GM19468 (cell line): ENCODE results near the gene RFT1.

Experiments
- ATAC-seq: cut with Tn5 transposase; IDR thresholded peaks from one replicate; pipeline ENCODE4 v1.9.1; 2021; ENCODE audit warnings: mild to moderate bottlenecking, moderate library complexity, moderate number of reproducible peaks; ENCODE audit not compliant: unreplicated experiment; ENCODE audit errors: extremely low read depth

The RFT1 gene

DNA sequence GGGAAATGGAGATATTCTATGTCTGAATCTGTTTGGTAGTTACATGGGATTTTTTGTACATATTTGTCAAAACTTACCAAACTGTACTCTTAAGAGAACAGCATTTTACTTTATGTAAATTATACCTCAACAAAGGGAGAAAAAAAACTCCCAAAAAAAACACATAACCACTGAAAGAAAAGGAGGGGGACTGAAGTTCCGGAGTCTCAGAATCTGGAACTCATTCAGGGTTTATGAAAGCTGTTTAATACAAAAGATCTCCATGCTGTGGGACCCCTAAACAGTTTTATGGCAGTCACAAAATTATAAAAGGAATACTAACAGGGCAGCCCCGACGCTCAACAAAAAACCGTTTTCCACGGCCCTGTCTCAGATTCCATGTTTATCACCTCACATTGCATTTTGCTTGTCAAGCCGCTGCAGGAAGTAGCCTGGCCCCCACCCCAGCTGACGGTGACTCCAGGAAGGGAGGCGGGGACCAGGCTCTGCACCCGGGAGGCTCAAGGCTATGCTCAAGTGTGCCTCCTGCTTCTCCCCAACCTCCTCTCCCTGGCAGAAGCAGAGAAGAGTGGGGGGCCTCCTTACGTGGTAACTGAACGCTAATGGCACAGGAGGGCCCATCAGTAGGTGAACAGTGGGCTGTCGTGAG is 29.3 kb downstream of the RFT1 start:
- no peak for ATAC-seq

DNA sequence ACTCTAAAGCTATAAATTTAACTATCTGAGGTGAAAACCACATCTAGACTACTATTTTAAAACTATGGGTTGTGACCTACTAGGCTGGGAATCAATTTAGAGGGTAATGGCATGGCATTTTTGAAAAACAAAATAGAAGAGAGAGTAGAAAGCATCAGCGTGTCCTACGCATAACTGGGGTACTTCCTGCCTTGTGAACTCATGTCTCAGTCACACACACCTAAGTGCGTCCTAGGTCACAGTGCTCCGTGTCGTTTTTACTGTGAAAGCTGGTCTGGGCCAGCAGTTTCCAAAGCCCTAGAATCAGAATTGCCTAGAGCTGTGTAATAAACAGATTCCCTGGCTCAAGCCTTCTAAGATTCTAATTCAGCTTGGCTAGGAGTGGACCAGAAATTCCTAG is 32.3 kb downstream of the RFT1 start:
- ATAC-seq = no peak

DNA sequence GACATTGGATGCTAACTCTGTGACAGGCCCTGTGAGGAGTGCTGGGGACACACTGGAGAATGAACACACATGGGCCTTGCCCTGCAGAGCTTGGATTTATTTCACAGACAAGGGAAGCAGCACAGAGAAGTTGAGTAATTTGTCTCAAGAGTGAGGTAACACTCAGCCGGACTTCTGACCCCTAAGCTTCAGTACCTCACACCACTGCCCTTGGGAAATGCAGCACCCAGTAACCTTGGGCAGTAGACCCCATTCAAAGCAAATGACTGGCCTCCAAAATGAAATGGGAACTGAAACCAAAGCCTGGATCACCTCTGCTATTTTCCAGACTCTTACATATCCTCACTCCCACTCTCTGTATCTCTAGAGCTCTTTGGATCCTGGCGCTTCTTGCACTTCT is 37.3 kb downstream of the RFT1 start:
- ATAC-seq = no peak

GRCh38 chr3:53092216-53092615 is 38.0 kb downstream of the RFT1 start:
- no peak for ATAC-seq

DNA sequence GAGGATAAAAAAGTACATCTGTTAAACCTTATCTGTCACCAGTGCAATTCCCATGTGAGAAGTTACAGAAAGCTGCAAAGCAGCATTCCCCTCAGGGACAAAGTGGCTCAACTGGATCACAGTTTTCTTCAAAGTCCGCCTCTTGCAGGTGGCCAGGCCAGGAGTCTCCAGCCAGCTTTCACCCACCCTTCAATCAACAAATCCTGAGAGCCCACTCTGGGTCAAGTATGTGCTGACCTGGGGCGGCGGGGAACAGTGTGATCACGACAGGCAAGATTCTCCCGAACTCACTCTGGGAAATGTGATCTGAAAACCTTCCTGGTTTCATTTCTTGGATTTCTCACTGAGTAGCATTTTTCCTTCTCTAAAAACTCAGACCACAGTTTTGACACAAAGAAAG is 39.2 kb downstream of the RFT1 start:
- no peak for ATAC-seq

- no peak for ATAC-seq
Observed at GRCh38 chr3:53089511-53089910, 40.7 kb downstream of the RFT1 start.

- ATAC-seq = no peak
Observed at GRCh38 chr3:53085476-53085875, 44.8 kb downstream of the RFT1 start.

GRCh38 chr3:53084310-53085001 is 45.8 kb downstream of the RFT1 start:
- no peak for ATAC-seq

DNA sequence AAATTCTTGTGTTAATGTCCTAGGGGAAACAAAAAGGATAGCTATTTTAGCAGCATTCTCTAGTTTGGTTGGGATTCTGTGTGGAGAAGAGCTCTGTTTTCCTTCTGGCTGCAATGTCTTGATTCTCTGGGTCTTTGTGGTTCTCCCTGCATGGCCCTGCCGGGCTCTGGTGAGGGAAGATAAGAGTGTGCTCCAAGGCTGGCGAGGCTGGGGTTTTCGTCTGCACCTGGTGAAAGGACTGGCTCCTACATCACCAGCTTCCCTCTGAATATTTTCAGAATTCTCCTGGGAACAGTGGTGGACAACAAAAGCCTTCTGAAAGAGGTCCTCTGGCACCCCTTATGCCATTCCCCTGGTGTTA is 46.3 kb downstream of the RFT1 start:
- no peak for ATAC-seq

GRCh38 chr3:53083521-53083920 is 46.7 kb downstream of the RFT1 start:
- ATAC-seq = no peak

DNA sequence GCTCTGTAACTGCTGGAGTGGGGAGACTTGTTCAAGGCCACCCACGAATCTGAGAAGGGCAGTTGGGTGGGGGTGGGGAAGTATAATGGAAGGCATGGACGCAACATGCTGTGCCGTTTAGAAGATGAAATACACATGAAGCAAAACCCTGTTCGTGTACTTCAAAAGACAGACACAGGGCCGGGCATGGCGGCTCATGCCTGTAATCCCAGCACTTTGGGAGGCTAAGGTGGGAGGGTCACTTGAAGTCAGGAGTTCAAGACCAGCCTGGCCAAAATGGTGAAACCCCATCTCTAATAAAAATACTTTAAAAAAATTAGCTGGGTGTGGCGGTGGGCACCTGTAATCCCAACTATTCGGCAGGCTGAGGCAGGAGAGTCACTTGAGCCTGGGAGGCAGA is 47.5 kb downstream of the RFT1 start:
- no peak for ATAC-seq

- no peak for ATAC-seq
Observed at GRCh38 chr3:53081318-53081717, 48.9 kb downstream of the RFT1 start.

DNA sequence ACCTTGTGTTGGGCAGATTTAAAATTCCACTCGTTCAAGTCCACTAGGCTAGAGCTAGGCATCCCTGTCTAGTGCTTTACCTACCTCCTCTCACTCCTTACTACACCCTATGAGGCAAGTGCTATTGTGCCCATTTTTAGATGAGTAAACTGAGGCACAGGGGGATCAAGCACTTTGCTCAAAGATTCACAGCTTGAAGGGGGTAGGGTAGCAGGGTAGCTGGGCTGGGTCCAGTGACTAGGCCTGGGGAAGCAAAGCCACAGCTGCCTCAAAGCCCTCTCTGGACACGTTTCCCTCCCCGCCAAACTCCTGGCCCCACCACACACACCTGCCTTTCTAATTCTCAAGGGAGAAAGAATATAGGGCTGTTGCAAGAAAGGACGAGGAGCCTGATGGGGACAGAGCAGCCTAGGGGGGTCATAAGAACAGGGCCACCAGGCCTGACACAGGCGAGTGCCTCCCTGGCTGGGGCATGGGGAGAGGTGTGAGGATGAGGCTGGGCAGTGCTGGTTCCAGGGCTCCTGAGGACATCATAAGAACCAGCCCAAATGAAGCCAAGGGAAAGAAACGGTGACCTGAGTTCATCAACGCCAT is 49.5 kb downstream of the RFT1 start:
- no peak for ATAC-seq

DNA sequence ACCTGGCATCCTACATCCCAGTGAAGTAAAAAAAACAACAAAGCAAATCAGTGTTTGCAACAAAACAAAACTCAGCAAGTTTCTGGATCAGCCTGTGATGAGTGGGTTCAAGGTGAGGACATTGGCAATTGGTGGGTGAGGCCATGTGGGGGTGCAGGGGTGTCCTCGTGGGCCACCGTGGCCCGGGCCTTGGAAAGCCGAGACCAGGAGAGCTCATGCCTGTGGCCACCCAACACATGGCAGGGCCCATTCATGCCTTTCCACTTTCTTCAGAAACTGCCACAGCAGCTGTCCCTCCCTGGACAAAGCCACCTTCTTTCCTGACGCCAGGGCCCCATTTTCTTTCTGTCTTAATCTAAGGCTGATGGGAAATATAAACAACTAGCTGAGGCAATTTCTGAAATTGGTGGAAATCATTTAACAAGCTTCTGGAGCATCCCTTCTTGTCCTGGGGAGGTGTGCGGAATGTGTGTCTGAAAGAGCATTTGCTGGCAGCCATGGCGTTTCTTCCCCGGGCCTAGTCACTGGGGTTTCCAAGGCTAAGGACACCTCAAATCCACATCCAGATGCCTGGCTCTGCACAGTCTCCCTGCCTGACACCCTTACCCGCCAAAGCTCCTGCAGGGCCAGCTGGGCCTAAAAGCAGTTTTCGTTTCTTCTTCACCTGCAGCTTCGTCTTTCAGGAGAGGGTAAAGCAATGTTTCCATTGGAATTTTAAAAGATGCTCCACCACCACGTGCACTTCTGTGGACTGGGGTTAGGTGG is 50.3 kb downstream of the RFT1 start:
- ATAC-seq = no peak

- ATAC-seq = no peak
Observed at GRCh38 chr3:53079147-53079546, 51.1 kb downstream of the RFT1 start.

GRCh38 chr3:53078656-53079055 is 51.6 kb downstream of the RFT1 start:
- ATAC-seq = no peak

DNA sequence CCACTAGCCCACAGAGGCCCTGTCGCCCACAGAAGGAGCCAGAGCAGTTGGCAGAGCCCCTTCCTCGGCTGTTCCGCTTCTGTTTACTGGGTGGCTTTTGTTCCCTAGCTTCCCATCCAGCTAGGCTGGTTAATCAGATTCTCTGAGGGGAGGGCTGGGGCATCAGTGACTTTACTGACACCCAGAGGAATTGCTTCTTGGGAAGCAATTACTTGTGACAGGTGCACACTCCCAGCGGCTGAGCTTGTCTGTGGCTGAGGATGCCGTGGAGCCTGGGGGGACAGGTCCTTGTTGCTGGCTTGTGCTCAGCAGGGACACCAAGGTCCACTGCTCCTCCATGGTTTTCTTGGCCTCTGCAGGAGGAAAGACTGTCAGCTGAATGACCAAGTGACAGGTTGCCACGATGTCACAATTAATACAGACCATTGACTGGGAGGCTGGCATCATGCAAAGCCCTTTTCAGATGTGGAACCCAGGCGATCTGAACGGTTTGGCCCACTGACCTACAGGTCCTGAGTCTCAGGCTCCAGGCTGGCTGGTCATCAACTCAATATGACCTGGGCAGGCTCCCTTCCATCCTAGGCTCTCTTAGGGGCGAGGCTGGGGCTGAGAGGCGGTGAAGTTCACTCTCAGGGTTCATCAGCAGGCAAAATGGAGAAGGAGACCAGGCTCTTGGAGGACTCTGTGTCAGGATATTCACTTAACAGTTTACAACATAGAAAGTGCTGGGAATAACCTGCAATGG is 52.6 kb downstream of the RFT1 start:
- no peak for ATAC-seq

DNA sequence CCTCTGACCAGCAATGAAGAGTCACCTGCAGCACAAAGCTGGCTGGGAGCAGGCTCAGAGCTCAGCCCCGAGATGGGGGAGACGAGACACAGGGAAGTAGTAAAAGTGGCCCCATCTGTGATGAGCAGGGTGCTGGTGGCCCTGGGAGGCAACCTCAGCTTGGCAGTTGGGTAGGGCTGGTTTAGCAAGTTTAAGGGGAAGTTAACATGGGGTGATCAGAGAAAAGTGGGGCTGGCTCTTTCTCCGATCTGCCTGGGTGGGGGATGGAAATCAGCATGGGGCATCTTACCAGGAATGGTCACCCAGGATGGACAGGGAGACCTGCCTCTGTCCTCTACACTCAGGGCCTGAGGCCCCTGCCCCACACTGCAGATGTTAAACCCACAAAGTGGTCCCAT is 54.5 kb downstream of the RFT1 start:
- no peak for ATAC-seq

GRCh38 chr3:53074761-53075742 is 55.2 kb downstream of the RFT1 start:
- no peak for ATAC-seq
